HK-2 (cell line): ENCODE measurements around the gene ATXN7.

ENCODE experiments used
- DNase-seq: peaks from one replicate; pipeline ENCODE4 v3.0.0-alpha.2; 2018; ENCODE audit not compliant: unreplicated experiment

Gene ATXN7

GRCh38 chr3:63863150-63864007, at the start of gene ATXN7, which contains the start of gene THOC7:
Gene ATXN7 (plus strand): TSS chr3:63863867. CDS start chr3:63912599, 48,732 bp downstream.
Gene THOC7 (minus strand): TSS chr3:63863805. CDS start chr3:63863790, 15 bp downstream.
- DNase-seq: peak; percentile 55

GRCh38 chr3:63814237-63814636, 49.4 kb upstream of the ATXN7 start:
- no peak for DNase-seq

GRCh38 chr3:63817225-63817624, 46.4 kb upstream of the ATXN7 start:
- DNase-seq: no peak

GRCh38 chr3:63818282-63819150, 45.2 kb upstream of the ATXN7 start:
- peak; percentile 44 for DNase-seq

- no peak for DNase-seq
Observed at GRCh38 chr3:63819151-63819398, 44.6 kb upstream of the ATXN7 start, which contains the start of gene C3orf49. Gene C3orf49 (plus strand): TSS chr3:63819299. CDS start chr3:63819472, 173 bp downstream.

GRCh38 chr3:63824309-63824708, 39.4 kb upstream of the ATXN7 start:
- DNase-seq: no peak

- no peak for DNase-seq
Observed at GRCh38 chr3:63830526-63830925, 33.1 kb upstream of the ATXN7 start.

GRCh38 chr3:63832395-63832794, 31.3 kb upstream of the ATXN7 start:
- DNase-seq: no peak

- no peak for DNase-seq
Observed at GRCh38 chr3:63841704-63842103, 22.0 kb upstream of the ATXN7 start.

- DNase-seq: no peak
Observed at GRCh38 chr3:63842127-63842526, 21.5 kb upstream of the ATXN7 start.

- DNase-seq: no peak
Observed at GRCh38 chr3:63845215-63845614, 18.5 kb upstream of the ATXN7 start.

GRCh38 chr3:63847718-63848450, 15.8 kb upstream of the ATXN7 start:
- no peak for DNase-seq

- no peak for DNase-seq
Observed at GRCh38 chr3:63849175-63849574, 14.5 kb upstream of the ATXN7 start.

GRCh38 chr3:63851287-63851686, 12.4 kb upstream of the ATXN7 start:
- no peak for DNase-seq

- no peak for DNase-seq
Observed at GRCh38 chr3:63853106-63853505, 10.6 kb upstream of the ATXN7 start.

- DNase-seq: no peak
Observed at GRCh38 chr3:63855333-63855940, 8.2 kb upstream of the ATXN7 start.

GRCh38 chr3:63857311-63857710, 6.4 kb upstream of the ATXN7 start:
- DNase-seq: no peak

- no peak for DNase-seq
Observed at GRCh38 chr3:63860776-63861175, 2.9 kb upstream of the ATXN7 start.

GRCh38 chr3:63861306-63861705, 2.4 kb upstream of the ATXN7 start:
- no peak for DNase-seq

GRCh38 chr3:63862804-63863149, 890 bp upstream of the ATXN7 start:
- DNase-seq: no peak

GRCh38 chr3:63864008-63864964, 619 bp downstream of the ATXN7 start:
- DNase-seq: peak; percentile 34
